ENCODE data around the gene SELENOW.
"Not testable (repeated sequence)": the region's sequence is repeated elsewhere in the genome, so short reads cannot be mapped to it uniquely, and the experiment has no call there.

The SELENOW gene

GRCh38 chr19:47757617-47758442 lies 20.7 kb upstream of the SELENOW start:
- TF ChIP-seq, protein P1, sequence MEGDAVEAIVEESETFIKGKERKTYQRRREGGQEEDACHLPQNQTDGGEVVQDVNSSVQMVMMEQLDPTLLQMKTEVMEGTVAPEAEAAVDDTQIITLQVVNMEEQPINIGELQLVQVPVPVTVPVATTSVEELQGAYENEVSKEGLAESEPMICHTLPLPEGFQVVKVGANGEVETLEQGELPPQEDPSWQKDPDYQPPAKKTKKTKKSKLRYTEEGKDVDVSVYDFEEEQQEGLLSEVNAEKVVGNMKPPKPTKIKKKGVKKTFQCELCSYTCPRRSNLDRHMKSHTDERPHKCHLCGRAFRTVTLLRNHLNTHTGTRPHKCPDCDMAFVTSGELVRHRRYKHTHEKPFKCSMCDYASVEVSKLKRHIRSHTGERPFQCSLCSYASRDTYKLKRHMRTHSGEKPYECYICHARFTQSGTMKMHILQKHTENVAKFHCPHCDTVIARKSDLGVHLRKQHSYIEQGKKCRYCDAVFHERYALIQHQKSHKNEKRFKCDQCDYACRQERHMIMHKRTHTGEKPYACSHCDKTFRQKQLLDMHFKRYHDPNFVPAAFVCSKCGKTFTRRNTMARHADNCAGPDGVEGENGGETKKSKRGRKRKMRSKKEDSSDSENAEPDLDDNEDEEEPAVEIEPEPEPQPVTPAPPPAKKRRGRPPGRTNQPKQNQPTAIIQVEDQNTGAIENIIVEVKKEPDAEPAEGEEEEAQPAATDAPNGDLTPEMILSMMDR (IDR thresholded peaks at IDR 0.05; ENCODE audit: insufficient read depth, low read depth, low read length, missing control alignments), result no peak
- H3K4me3 ChIP-seq (ENCODE audit: low read length), result no peak overlapping the region
- DNase-seq (ENCODE audit: low read depth), result no peak

GRCh38 chr19:47758443-47758804 lies 20.1 kb upstream of the SELENOW start:
- H3K4me3 ChIP-seq (ENCODE audit: low read length), result no peak overlapping the region
- TF ChIP-seq, protein P1 (IDR thresholded peaks at IDR 0.05; ENCODE audit: insufficient read depth, low read depth, low read length, missing control alignments), result no peak
- no peak for DNase-seq (ENCODE audit: low read depth)

DNA sequence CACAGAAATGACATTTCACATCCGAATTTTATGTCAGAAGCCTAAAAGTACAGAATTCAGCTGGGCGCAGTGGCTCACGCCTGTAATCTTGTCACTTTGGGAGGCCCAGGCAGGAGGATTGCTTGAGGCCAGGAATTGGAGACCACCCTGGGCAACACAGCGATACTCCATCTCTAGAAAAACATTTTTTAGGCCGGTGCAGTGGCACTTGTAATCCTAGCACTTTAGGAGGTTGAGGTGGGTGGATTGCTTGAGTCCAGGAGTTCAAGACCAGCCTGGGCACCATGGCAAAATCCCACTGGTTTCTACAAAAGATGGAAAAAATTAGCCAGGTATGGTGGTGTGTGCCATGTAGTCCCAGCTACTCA lies 17.9 kb upstream of the SELENOW start:
- no peak for DNase-seq (ENCODE audit: low read depth)
- TF ChIP-seq, protein P1 (IDR thresholded peaks at IDR 0.05; ENCODE audit: insufficient read depth, low read depth, low read length, missing control alignments), result no peak
- no peak overlapping the region for H3K4me3 ChIP-seq (ENCODE audit: low read length)

DNA sequence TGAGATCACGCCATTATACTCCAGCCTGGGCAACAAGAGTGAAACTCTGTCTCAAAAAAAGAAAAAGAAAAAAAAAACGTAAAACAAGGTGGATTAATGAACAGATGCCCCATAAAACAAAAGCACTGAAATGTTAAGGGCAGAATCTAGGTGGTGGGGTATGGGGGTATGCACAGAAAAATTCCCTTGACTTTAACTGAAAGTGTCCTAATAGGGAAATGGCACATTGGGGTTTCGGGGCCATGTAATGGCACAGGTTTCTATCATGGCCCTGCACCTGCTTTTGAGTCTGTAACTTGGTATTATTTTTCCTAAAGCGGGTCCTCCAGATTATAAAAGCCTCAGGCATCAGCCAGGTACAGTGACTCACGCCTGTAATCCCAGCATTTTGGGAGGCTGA lies 16.9 kb upstream of the SELENOW start:
- no peak overlapping the region for H3K4me3 ChIP-seq (ENCODE audit: low read length)
- DNase-seq (ENCODE audit: low read depth), result no peak
- TF ChIP-seq, protein P1 (IDR thresholded peaks at IDR 0.05; ENCODE audit: insufficient read depth, low read depth, low read length, missing control alignments), result no peak

DNA sequence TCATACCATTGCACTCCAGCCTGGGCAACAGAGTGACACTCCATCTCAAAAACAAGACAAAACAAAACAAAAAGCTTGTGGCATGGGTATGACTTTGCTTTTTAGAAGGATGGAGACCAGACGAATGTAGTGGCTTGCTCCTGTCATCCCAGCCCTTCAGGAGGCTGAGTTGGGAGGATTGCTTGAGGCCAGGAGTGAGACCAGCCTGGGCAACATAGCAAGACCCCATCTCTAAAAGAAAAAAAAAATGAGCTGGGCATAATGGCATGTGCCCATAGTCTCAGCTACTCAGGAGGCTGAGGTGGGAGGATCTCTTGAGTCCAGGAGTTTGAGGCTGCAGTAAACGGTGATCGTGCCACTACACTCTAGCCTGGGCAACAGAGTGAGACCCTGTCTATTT lies 16.4 kb upstream of the SELENOW start:
- DNase-seq (ENCODE audit: low read depth), result no peak
- no peak overlapping the region for H3K4me3 ChIP-seq (ENCODE audit: low read length)
- TF ChIP-seq, protein P1 (IDR thresholded peaks at IDR 0.05; ENCODE audit: insufficient read depth, low read depth, low read length, missing control alignments), result no peak

DNA sequence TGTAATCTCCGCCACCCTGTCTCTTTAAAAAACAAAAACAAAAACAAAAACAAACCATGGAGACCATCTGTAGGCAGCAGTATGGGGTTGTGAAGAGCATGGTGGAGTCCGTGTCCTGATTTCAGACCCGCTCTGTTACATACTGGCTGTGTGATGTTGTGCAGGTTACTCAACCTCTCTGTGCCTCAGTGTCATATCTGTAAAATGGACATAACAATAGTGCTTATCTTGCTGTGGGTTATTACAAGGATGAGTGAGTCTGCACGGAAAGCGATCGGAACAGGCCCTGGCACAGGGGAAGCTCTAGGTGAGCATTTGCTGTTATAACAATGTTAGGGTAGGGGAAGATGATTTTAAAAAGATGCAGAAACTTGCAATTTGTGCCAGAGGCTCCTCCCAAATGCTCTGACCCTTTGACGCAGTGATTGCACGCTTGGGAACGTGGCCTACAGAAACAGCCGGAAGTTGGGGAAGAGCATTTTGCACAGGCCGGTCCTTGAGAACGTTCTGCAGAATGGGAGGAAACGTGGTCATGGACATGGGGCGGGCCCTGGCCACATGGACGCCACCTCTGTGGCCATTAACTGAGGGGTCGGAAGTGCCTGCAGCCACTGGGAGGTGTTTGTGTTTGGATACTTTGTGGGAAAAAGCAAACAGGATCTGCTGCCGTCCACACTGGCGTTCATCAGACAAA lies 15.7 kb upstream of the SELENOW start:
- no peak overlapping the region for H3K4me3 ChIP-seq (ENCODE audit: low read length)
- DNase-seq (ENCODE audit: low read depth), result no peak
- TF ChIP-seq, protein P1 (IDR thresholded peaks at IDR 0.05; ENCODE audit: insufficient read depth, low read depth, low read length, missing control alignments), result no peak

DNA sequence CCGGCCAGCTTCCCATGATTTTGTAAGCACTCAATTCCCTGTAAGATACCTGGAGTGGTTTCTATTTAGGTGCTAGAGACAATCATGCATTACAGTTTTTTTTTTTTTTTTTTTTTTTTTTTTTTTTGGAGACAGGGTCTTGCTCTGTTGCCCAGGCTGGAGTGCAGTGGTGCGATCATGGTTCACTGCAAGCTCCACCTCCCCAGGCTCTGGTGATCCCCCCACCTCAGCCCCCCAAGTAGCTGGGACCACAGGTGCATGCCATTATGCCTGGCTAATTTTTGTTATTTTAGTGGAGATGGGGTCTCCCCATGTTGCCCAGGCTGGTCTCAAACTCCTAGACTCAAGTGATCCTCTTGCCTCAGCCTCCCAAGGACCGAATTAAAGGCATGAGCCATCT lies 13.8 kb upstream of the SELENOW start:
- H3K4me3 ChIP-seq (ENCODE audit: low read length); DNase-seq (ENCODE audit: low read depth): not testable (repeated sequence)
